NCI-H524 treated with DMSO at 0.1 percent for 48 hours (cell line): ENCODE results near the gene RAB11FIP3.
"Not testable (repeated sequence)": the region's sequence is repeated elsewhere in the genome, so short reads cannot be mapped to it uniquely, and the experiment has no call there.

Source experiments
- DNase-seq: peaks from one replicate; lab custom pipeline; 2025; lab: John Stamatoyannopoulos, UW

The RAB11FIP3 gene

GRCh38 chr16:494676-495075 lies 69.2 kb downstream of the RAB11FIP3 start:
- DNase-seq: not testable (repeated sequence)

DNA sequence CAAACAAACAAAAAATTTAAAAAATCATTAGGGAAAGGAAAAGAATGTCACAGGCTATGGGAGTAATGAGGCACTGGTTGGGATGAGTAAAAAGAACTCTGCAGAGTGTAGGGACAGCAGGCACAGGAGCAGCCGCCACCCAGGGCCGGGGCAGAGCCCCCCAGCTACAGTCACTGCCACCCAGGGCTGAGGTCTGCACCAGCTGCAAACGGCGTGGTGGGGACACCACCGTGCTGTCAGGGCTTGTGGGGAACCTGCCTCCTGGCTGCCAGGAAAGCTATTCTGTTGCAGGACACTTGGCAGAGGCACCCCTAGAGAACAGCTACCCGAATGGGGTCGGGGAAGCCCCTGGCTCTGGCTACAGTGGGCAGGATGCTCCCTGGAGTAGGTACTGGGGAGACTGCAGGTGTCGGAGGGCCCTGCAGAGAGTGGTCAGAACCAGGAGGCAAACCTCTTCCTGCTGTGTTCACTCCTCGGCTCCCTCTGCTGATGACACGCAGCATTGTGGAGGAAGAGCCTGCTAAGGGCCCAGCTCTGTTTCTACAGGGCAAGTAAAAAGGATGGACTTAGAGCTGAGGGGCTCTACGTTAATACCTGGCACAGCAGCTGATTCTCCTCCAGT lies 69.8 kb downstream of the RAB11FIP3 start:
- DNase-seq: no peak

DNA sequence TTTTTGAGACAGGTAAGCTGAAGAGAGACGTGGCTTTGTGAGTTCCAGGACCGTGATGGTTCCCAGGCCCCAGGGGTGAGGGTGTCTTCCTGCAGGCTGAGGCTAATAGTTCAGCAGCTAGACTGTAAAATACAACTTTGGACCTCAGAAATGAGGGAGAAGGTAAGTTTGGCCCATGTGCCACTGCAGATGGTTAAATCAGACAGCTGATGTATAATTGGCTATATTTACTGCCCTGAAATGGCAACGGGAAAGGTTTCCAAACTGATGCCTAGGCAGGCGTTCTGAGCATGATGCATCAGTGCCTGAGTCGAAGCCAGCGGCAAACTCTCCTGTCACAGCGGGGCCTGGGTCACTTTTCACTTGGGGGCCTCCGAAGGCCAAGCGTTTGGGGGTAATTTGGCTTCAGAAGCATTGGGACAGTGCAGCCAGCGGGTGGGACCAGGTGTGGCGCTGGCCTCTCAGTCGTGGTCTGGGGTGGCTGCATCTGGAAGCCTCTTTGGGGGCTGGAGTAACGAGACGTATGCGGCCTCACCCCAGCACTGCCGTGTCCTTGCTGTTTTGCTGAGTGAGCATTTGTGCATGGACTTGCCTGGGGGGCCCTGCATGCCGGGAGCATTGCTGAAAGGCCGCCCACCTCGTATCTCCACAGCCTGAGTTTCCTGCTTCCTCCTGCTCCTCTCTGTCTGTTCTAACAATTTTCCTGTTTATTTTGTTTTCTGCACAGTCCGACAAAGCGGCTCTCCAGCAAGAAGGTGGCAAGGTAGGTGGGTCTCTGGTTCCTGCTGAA lies 70.8 kb downstream of the RAB11FIP3 start:
- no peak for DNase-seq

DNA sequence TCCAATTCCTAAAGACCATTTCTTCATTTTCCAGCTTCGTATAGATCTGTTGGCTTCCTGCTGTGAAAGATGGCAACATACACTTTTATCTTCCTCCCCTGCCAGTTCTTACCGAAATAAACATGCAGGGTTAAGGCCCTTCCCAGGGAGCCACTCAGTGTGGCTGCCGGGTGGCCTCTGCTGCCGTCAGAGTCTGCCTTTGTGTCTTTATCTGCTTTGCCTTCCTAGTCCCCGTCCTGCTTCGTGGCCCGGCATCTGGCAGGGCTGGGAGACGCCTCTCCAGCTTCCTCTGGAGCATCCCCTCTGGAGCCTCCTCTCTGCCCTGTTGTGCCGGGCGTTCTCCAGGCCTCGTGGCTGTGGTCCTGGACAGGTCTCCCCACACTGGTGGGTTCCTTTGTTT lies 71.8 kb downstream of the RAB11FIP3 start:
- no peak for DNase-seq

- DNase-seq: no peak
Observed at GRCh38 chr16:499924-500323, 74.5 kb downstream of the RAB11FIP3 start.

- no peak for DNase-seq
Observed at GRCh38 chr16:500709-501108, 75.3 kb downstream of the RAB11FIP3 start.

DNA sequence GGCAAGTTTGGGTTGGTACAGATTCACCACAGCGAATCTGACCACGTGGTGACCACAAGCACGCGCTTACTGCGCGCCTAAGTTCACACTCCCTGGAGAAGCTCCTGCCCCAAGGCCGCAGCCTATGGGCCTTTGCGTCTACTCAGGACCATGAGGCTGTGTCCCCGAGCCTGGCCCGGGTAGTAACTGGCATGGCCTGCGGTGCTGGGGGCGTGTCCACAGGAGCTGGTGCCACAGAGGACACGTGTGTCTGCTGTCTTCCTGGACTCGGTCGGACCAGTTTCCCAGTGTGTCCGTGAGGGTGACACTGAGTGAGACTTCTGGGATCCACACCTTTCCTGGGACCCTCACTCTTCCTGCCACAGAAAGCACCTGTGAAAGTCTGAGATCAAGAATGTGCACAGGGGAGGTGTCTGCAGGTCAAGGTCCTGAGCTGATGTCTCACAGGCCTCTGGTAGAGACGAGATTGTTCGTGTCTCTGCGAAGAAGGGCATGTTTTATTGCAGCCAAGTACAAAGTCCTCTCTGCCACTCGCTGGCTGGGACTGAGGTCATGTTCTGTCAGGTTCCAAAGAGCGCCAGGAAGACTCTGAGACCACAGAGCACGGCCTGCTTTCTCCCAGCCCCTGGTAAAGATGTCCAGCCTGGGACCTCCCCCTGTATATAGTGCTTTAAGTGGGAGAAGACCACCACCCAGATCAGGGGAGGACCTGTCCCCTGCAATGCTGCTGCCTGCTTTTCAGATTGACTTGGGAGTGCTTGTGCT lies 76.9 kb downstream of the RAB11FIP3 start:
- DNase-seq: no peak

- no peak for DNase-seq
Observed at GRCh38 chr16:503150-504071, 78.0 kb downstream of the RAB11FIP3 start.

DNA sequence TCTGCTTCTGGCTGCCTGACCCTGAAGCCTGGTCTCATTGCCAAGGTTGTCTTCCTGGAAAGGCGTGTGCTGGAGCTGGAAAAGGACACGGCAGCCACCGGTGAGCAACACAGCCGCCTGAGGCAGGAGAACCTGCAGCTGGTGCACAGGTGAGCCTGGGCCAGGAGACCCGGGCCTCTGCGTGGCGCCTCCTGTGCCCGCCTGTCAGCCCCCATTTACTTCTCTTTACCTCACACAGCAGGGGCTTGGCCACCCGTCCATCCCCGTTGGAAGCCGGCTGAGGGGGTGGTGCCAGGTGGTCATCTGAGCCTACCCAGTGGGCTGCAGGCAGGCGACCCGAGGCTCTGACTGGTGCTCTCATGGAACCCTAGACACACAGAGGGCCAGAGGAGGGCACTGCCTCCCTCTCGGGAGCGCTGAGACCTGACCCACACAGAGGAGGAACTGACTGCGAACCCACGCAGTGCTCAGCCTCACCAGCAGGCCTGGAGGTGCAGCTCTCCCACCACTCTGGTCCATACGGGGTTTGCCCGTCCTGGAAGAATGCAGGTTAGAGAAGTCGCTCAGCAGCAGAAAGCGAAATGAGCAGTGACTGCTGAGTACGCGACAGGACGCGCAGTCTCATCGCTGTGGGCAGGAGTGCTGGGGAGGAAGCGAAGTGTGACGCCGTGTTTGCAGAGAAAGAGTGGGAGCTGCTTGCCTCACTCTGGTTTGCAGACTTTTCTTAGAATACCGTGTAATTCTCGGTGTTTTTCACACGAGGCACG lies 80.2 kb downstream of the RAB11FIP3 start:
- DNase-seq: no peak

GRCh38 chr16:506246-506546 lies 80.7 kb downstream of the RAB11FIP3 start:
- DNase-seq: no peak

DNA sequence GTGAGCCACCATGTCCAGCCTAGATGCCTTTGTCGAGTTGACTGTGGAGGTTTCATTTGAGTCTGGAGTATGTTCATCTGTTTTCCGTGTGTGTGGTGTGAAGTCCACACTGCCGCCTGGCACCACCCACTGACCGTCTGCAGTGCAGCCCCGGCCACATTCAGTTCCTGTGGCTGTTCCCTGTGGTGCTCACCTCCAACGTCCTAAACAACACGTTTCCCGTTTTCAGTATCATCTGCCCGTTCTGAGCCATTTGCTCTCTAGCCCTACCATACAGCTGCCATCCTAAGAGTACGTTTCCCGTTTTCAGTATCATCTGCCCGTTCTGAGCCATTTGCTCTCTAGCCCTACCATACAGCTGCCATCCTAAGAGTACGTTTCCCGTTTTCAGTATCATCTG lies 82.1 kb downstream of the RAB11FIP3 start:
- DNase-seq: not testable (repeated sequence)

DNA sequence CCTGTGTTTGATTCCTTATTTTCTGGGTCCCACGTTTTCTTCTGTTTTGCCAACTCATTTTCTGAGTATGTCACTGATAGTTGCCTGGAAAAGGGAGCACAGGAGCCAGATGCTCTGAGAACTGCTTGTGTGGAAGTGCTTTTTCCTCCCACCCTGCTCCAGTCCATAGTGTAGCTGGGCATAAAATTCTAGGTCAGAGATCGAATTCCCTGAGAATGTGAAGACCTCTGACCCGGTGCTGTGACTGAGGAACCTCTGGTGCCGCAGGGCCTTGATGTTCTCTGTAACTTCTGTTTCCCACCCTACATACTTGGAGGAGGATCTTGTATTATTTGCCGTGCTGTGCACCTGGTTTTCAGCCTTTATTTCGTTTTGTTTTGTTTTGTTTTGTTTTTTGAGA lies 82.5 kb downstream of the RAB11FIP3 start:
- no peak for DNase-seq

GRCh38 chr16:508884-509736 lies 83.7 kb downstream of the RAB11FIP3 start:
- DNase-seq: peak; percentile 26

GRCh38 chr16:510066-510825 lies 84.8 kb downstream of the RAB11FIP3 start:
- no peak for DNase-seq

GRCh38 chr16:512802-513201 lies 87.4 kb downstream of the RAB11FIP3 start:
- DNase-seq: no peak

GRCh38 chr16:513950-514349 lies 88.5 kb downstream of the RAB11FIP3 start:
- no peak for DNase-seq

DNA sequence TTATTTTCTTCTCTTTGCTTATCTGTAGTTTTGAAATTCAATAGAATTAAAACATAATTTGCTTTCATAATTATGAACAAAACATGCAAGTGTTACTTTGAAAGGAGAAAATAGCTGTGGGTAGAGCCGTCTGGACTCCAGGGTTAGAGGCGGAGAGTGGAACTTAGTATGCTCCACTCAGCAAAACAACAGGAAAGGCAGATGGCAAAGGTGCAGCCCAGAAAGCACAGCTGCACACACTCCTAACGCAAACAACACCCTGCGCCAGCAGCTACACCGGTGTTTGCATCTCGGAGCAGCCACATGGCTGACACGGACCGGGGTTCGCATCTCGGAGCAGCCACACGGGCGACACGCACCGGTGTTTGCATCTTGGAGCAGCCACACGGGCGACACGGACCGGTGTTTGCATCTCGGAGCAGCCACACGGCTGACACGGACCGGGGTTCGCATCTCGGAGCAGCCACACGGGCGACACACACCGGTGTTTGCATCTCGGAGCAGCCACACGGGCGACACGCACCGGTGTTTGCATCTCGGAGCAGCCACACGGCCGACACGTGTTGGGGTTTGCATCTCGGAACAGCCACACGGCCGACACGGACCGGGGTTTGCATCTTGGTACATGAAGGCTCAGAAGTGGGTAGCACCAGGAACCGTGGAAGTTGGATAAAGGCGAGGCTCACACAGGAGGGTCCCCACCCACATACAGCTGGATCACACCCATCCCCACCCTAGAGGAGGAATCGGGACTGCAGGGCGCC lies 89.9 kb downstream of the RAB11FIP3 start:
- no peak for DNase-seq

DNA sequence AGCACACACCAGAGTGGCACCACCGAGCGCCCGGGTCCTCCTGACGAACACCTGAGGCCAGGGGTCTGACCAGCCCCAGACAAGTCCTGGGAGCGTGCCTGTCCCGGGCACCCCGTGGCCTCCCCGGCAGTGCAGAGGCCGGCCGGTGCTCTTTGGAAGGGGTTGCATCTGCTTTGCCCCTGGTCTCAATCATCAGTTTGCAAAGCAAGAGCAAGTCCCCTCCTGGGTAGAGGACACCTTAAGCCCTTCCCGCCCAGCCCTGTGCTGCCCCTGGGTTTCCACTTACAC lies 90.4 kb downstream of the RAB11FIP3 start:
- DNase-seq: no peak

DNA sequence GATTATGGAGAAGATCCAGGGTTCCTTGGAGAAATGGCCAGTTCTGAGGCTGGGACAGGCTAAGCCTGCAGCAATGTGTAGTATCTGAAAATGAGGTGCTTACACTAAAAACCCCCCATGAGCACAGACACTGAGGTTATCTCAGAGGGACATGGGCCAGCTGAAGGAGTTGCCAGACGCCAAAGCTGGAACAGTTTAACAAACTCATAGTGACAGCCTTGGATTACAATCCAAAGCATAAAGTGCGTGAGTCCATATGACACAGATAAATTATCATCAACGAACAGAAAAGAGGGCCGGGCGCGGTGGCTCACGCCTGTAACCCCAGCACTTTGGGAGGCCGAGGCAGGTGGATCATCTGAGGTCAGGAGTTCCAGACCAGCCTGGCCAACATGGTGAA lies 90.9 kb downstream of the RAB11FIP3 start:
- DNase-seq: no peak
